22Rv1 (cell line): Measurements from ENCODE around the gene HECW1.

Experiments
- H3K27ac ChIP-seq: fragments of 450-650 bp; 2 replicates; pipeline ENCODE4 v1.5.1; 2017
- ZFX ChIP-seq: fragments of 450-650 bp; IDR thresholded peaks from 2 replicates; pipeline ENCODE4 v1.6.1; 2017; ENCODE audit warnings: antibody characterized with exemption, borderline replicate concordance
- TF ChIP-seq, protein P1 (sequence below): fragments of 450-650 bp; IDR thresholded peaks from 2 replicates; pipeline ENCODE4 v1.5.1; 2017; ENCODE audit warnings: mild to moderate bottlenecking

Gene HECW1

GRCh38 chr7:43430411-43430810 is 318.0 kb downstream of the HECW1 start:
- TF ChIP-seq ZFX, result no peak
- no peak overlapping the region for H3K27ac ChIP-seq

GRCh38 chr7:43431020-43431595 is 318.7 kb downstream of the HECW1 start:
- H3K27ac ChIP-seq, result no peak overlapping the region
- TF ChIP-seq, protein P1, sequence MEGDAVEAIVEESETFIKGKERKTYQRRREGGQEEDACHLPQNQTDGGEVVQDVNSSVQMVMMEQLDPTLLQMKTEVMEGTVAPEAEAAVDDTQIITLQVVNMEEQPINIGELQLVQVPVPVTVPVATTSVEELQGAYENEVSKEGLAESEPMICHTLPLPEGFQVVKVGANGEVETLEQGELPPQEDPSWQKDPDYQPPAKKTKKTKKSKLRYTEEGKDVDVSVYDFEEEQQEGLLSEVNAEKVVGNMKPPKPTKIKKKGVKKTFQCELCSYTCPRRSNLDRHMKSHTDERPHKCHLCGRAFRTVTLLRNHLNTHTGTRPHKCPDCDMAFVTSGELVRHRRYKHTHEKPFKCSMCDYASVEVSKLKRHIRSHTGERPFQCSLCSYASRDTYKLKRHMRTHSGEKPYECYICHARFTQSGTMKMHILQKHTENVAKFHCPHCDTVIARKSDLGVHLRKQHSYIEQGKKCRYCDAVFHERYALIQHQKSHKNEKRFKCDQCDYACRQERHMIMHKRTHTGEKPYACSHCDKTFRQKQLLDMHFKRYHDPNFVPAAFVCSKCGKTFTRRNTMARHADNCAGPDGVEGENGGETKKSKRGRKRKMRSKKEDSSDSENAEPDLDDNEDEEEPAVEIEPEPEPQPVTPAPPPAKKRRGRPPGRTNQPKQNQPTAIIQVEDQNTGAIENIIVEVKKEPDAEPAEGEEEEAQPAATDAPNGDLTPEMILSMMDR, result no peak
- TF ChIP-seq ZFX, result no peak

DNA sequence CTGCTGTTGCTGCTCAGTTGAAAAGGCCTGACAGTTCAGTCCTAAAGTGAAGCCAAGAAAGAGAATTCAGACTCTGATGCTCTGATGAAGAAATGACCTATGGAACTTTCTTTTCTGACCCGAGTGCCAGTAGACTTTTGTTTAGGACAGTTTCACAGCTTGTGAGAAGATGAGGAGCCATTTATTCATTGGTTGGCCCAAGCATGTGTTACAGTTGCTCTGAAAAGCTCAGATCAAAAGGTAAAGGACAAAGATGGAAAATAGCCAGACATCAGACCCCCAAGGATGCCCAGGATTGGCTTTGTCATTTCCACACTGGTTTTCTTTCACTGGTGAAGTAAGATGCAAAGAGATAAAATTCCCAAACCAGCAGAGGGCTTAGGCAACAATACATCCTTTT is 321.2 kb downstream of the HECW1 start:
- no peak for TF ChIP-seq ZFX
- TF ChIP-seq, protein P1, result no peak
- H3K27ac ChIP-seq, result no peak overlapping the region

GRCh38 chr7:43437001-43437400 is 324.6 kb downstream of the HECW1 start:
- H3K27ac ChIP-seq, result no peak overlapping the region
- no peak for TF ChIP-seq ZFX
- TF ChIP-seq, protein P1, result no peak

DNA sequence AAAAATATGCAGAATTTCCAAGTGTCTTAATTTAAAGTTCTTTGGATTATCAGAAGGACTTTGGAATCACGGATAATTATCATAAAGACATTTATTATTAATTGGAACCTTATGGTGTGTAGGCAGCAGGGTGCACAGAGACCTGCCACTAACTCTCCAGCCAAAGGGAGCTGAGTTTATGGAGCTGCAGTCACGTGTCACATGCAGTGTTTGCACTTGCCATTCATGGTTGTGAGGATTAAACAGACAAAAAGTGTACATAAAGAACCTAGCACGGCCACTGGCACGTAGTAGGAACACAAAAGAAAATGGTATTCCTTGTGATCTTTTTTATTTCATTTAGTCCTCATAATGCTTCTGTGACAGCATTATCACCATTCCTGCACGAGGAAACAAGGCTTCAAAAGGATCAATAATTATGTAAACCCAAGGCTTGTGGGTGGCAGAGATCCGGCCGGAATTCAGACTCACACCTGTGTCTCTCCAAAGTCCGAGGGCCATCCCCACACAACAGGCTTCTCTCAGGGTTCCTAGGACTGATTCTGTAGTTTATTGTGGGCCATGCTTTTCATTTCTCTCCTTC is 326.5 kb downstream of the HECW1 start:
- no peak overlapping the region for H3K27ac ChIP-seq
- TF ChIP-seq, protein P1, result no peak
- no peak for TF ChIP-seq ZFX

DNA sequence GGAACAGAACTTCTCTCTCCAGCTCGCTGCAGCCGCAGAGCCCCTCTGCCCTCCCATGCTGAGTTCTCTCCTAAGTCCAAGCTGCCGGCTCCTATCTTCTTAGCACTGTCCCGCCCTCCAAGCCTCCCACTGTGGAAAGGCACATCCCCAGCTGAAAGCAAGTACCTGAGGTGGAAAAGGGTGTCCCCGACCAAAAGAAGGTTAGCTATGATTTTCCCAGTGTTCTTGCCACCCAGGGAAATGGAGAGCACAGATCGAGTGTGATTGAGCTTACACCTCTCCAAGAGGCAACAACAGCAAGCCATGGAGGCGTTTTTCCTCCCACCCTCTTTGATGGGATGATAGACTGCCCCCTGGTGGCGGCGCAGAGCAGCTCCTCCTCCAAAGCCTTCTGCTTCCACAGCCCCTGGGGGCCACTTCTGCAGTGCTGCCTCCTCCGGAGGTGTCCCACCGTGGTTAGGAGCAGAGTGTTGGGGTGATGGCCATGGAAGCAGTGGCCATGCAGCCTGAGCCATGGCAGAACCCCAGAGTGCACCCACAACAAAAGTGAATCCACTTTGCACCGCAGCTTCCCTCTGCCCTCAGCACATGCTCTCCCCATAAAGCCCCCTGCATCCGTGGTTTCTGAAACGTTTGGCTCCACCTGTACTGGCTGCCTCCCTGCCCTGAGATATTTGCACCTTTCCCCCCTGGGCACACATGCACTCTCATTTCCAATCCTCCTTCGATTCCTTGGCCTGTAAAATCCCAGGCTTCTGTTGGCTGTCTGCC is 327.4 kb downstream of the HECW1 start:
- H3K27ac ChIP-seq, result no peak overlapping the region
- TF ChIP-seq ZFX, result no peak
- TF ChIP-seq, protein P1, result peak; percentile 98

GRCh38 chr7:43441231-43442130 is 329.0 kb downstream of the HECW1 start:
- H3K27ac ChIP-seq, result no peak overlapping the region
- TF ChIP-seq, protein P1, result no peak
- no peak for TF ChIP-seq ZFX
